Measurements from ENCODE around the gene ZNF512B. TPM values are rescaled to one million over a fixed set of nuclear protein-coding genes. Genes with fewer than 3 reads are reported as not detected.

ZNF512B gene
- total RNA-seq, 2 donors from 2014 or later: 23.7 to 26.8 TPM

- Mint-ChIP-seq H3K4me1 (peaks cover 12% of the 10 kb centered on the region), H3K27ac (no peak overlapping the region), H3K4me3 (no peak overlapping the region), H3K36me3 (ENCODE audit: low read depth) (peaks cover 19% of the 10 kb centered on the region), H3K27me3 (ENCODE audit: insufficient read depth) (no peaks in the 10 kb centered on the region), H3K9me3 (peaks cover 3% of the 10 kb centered on the region)
- H3K4me1 ChIP-seq (ENCODE audit: control insufficient read depth, insufficient read depth, low read length): no peaks in the 10 kb centered on the region
- H3K27me3 ChIP-seq (ENCODE audit: control insufficient read depth, insufficient read depth, low read length, poor library complexity, severe bottlenecking): no peaks in the 10 kb centered on the region
- H3K4me3 ChIP-seq (ENCODE audit: low read length): no peak overlapping the region
- TF ChIP-seq, protein P1, sequence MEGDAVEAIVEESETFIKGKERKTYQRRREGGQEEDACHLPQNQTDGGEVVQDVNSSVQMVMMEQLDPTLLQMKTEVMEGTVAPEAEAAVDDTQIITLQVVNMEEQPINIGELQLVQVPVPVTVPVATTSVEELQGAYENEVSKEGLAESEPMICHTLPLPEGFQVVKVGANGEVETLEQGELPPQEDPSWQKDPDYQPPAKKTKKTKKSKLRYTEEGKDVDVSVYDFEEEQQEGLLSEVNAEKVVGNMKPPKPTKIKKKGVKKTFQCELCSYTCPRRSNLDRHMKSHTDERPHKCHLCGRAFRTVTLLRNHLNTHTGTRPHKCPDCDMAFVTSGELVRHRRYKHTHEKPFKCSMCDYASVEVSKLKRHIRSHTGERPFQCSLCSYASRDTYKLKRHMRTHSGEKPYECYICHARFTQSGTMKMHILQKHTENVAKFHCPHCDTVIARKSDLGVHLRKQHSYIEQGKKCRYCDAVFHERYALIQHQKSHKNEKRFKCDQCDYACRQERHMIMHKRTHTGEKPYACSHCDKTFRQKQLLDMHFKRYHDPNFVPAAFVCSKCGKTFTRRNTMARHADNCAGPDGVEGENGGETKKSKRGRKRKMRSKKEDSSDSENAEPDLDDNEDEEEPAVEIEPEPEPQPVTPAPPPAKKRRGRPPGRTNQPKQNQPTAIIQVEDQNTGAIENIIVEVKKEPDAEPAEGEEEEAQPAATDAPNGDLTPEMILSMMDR (conservative IDR thresholded peaks at IDR 0.05): no peak
- H3K27ac ChIP-seq (ENCODE audit: low read depth, low read length): no peak overlapping the region
- H3K36me3 ChIP-seq (ENCODE audit: control insufficient read depth, insufficient read depth, low read length): peaks cover 15% of the 10 kb centered on the region
- H3K9ac ChIP-seq (ENCODE audit: extremely low read depth, low read length, poor library complexity, severe bottlenecking): no peak overlapping the region
- no peaks in the 10 kb centered on the region for H3K9me3 ChIP-seq (ENCODE audit: control insufficient read depth, low read length)
- no peak for DNase-seq
- WGBS, 2 experiments (ENCODE audit: insufficient coverage in 1 of 2, insufficient read length in 1 of 2): 91 to 95% methylated on average over 10 to 17 of the region's 17 CpGs
Measured at GRCh38 chr20:63945031-63945658, 24.6 kb downstream of the ZNF512B start.

GRCh38 chr20:63944078-63944941 is 25.4 kb downstream of the ZNF512B start:
- H3K4me3 Mint-ChIP-seq: no peak overlapping the region
- Histone ChIP-seq H3K27me3 (ENCODE audit: control insufficient read depth, insufficient read depth, low read length, poor library complexity, severe bottlenecking) (no peaks in the 10 kb centered on the region), H3K4me1 (ENCODE audit: control insufficient read depth, insufficient read depth, low read length) (no peaks in the 10 kb centered on the region), H3K9ac (ENCODE audit: extremely low read depth, low read length, poor library complexity, severe bottlenecking) (no peak overlapping the region), H3K27ac (ENCODE audit: low read depth, low read length) (no peak overlapping the region), H3K9me3 (ENCODE audit: control insufficient read depth, low read length) (no peaks in the 10 kb centered on the region), H3K36me3 (ENCODE audit: control insufficient read depth, insufficient read depth, low read length) (peaks cover 15% of the 10 kb centered on the region), H3K4me3 (ENCODE audit: low read length) (no peak overlapping the region)
- H3K27me3 Mint-ChIP-seq (ENCODE audit: insufficient read depth): no peaks in the 10 kb centered on the region
- peaks cover 8% of the 10 kb centered on the region for H3K4me1 Mint-ChIP-seq
- WGBS, 2 experiments (ENCODE audit: insufficient coverage in 1 of 2, insufficient read length in 1 of 2): 94 to 99% methylated on average over 27 to 35 of the region's 35 CpGs
- peaks cover 19% of the 10 kb centered on the region for H3K36me3 Mint-ChIP-seq (ENCODE audit: low read depth)
- TF ChIP-seq, protein P1 (conservative IDR thresholded peaks at IDR 0.05): no peak
- peaks cover 3% of the 10 kb centered on the region for H3K9me3 Mint-ChIP-seq
- H3K27ac Mint-ChIP-seq: no peak overlapping the region
- no peak for DNase-seq

GRCh38 chr20:63943808-63944077 is 26.0 kb downstream of the ZNF512B start:
- no peaks in the 10 kb centered on the region for H3K27me3 ChIP-seq (ENCODE audit: control insufficient read depth, insufficient read depth, low read length, poor library complexity, severe bottlenecking)
- WGBS, 2 experiments (ENCODE audit: insufficient coverage in 1 of 2, insufficient read length in 1 of 2): 96% methylated on average over 3 of the region's 3 CpGs
- Mint-ChIP-seq H3K27ac (no peak overlapping the region), H3K9me3 (peaks cover 3% of the 10 kb centered on the region), H3K4me3 (no peak overlapping the region), H3K27me3 (ENCODE audit: insufficient read depth) (no peaks in the 10 kb centered on the region), H3K36me3 (ENCODE audit: low read depth) (peaks cover 19% of the 10 kb centered on the region), H3K4me1 (peaks cover 2% of the 10 kb centered on the region)
- H3K4me3 ChIP-seq (ENCODE audit: low read length): no peak overlapping the region
- TF ChIP-seq, protein P1 (conservative IDR thresholded peaks at IDR 0.05): no peak
- H3K36me3 ChIP-seq (ENCODE audit: control insufficient read depth, insufficient read depth, low read length): peaks cover 18% of the 10 kb centered on the region
- H3K9ac ChIP-seq (ENCODE audit: extremely low read depth, low read length, poor library complexity, severe bottlenecking): no peak overlapping the region
- no peak for DNase-seq
- H3K27ac ChIP-seq (ENCODE audit: low read depth, low read length): no peak overlapping the region
- H3K9me3 ChIP-seq (ENCODE audit: control insufficient read depth, low read length): no peaks in the 10 kb centered on the region
- H3K4me1 ChIP-seq (ENCODE audit: control insufficient read depth, insufficient read depth, low read length): no peaks in the 10 kb centered on the region

Data from endodermal cell (in vitro differentiated cells).